MG63 (cell line): Measurements from ENCODE around the gene LINGO1. TPM values are rescaled to one million over a fixed set of nuclear protein-coding genes. Genes with fewer than 3 reads are reported as not detected.

Experiments used
- total RNA-seq: library from RNA; depleted of rRNA; stranded (reverse); fragments of >200 nt; shearing (Covaris generic); gene quantifications from 2 replicates; pipeline ENCODE4 v1.2.3, GENCODE V29; 2014; ENCODE audit warnings: low replicate concordance; rRNA removed

LINGO1 gene
- total RNA-seq, 1 experiment from 2014 or later: not detected

Other genes with a start within 250 kb of the LINGO1 start
- gene PEAK1, start 212.8 kb downstream of the LINGO1 start, total RNA-seq: 22.3 and 71.9 TPM in 2 replicates
- gene HMG20A, start 212.0 kb downstream of the LINGO1 start, total RNA-seq: 6.2 and 6.8 TPM in 2 replicates